GDM1 (cell line): Measurements from ENCODE around the gene OR4D10.

ENCODE experiments used
- DNase-seq: peaks from one replicate; lab custom pipeline; 2025; lab: John Stamatoyannopoulos, UW

OR4D10 gene

GRCh38 chr11:59528711-59529110 lies 55.6 kb downstream of the OR4D10 start:
- no peak for DNase-seq
